ENCODE data around the gene LRRK2.
"Not testable (repeated sequence)": the region's sequence is repeated elsewhere in the genome, so short reads cannot be mapped to it uniquely, and the experiment has no call there.

LRRK2 gene

DNA sequence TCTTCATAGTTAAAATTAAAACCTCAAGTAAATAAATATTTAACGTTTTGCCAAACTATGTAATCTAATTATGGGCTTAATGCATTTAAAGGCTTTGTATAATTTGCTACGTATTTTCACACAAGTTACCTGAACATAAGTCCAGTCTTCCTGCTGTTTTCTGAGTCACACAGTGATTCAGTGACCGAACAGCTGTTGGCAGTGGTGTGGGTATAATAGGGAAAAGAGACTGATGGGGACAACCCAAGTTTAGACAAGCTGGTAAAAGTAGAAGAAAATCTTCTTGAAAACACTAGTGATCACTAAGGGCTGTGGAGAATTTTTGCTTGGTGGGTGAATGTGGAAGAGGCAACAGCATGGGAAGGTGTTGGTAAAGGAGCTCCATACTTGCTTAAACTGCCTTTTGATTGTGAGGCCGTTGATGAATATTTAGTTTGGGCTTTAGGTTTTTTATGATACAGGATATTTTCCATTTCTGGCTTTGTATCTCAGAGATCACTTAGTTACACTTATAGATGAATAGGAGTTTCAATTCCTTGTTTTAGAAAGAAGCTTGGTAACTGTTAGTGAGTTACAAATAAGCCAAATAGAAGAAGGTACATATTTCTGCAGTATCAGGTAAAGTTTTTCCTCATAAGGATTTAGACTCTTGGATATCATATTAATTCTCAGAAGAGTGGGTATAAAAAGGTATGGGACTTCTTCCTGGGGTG lies 23.9 kb downstream of the LRRK2 start:
- DNase-seq (ENCODE audit: low spot score): no peak

GRCh38 chr12:40250652-40251051 lies 25.9 kb downstream of the LRRK2 start:
- not testable (repeated sequence) for DNase-seq (ENCODE audit: low spot score)

- no peak for DNase-seq (ENCODE audit: low spot score)
These were observed 29.1 kb downstream of the LRRK2 start for GRCh38 chr12:40253936-40254335.

DNA sequence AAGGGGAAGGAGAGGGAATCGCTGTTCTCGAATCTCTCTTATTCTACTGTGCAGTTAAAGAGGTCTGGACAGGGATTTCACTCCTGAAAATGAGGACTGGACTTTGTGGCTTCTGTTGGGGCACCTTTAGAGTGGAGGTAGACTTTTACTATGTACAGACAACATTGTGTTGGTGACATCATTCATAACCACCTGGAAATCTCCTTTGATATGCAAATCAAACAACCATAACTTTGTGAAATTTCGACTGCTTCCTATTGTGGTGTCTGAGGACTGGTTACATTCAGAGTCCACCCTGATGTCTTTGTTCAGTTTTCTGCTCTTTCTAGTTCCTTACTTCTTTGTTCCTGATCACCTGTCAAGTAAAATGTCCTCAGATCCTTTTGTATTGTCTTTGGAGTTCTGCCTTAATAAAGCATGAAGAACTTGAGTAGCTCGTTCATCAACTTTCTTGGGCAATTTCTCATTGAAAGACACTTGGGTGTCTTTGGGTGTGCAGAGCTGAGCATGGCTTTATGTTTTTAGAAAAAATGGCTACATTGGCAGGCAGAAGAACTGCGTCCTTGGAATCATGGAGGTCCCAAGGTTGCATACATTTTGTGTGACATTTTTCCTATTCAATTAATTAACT lies 29.8 kb downstream of the LRRK2 start:
- DNase-seq (ENCODE audit: low spot score): no peak

DNA sequence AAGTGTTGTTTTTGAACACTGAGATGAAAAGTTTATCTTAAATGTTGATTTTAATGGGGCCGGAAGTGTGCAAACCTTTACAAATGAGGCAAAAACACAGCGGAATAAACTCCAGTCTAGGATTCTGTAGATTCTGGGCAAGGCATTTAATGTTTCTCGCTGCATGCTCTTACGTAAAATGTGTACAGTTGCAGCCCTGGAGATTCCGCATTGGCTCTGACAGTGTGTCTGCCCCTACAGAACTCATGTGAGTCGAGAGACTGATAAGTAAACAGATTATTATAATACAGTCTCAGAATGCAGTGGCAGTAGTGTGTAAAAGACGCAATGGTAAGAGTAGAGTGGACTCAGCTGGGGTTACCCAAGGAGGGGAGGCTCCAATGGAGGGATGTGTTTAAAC lies 33.6 kb downstream of the LRRK2 start:
- DNase-seq (ENCODE audit: low spot score): no peak

GRCh38 chr12:40261937-40262336 lies 37.1 kb downstream of the LRRK2 start:
- DNase-seq (ENCODE audit: low spot score): no peak

- DNase-seq (ENCODE audit: low spot score): no peak
These were observed 37.9 kb downstream of the LRRK2 start for GRCh38 chr12:40262657-40263056.

GRCh38 chr12:40263616-40264409 lies 39.0 kb downstream of the LRRK2 start:
- DNase-seq (ENCODE audit: low spot score): no peak

DNA sequence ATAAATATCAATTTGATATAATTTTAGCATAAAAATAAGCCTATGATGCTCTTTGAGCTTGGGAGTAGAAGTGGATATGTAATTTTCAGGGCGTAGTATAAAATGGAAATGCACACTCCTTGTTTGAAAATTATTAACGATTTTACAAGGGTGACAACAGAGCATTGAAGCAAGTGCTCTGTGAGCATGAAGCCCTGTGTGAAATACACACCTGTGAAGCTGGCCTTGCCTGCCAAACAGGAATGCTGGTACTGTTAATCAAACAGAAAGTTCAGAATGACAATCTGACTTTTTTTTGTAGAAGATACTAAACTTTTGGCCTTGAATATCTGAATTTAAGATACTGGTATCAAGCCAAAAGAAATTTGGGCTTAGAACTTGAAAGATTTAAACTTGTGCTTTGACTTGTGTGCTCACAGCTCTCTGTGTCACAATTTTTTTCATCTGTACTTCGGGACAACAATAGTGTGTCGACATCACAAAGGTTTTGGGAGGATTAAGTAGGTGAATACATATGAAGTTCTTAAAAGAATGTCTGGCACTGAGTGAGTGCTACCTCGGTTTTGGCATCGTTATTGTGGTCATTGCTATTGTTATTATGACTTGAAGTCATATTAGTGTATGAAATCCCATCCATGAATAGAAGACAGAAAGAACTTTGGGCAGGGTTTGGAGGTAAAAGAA lies 47.3 kb downstream of the LRRK2 start:
- no peak for DNase-seq (ENCODE audit: low spot score)

GRCh38 chr12:40281791-40282364 lies 57.1 kb downstream of the LRRK2 start:
- no peak for DNase-seq (ENCODE audit: low spot score)

DNA sequence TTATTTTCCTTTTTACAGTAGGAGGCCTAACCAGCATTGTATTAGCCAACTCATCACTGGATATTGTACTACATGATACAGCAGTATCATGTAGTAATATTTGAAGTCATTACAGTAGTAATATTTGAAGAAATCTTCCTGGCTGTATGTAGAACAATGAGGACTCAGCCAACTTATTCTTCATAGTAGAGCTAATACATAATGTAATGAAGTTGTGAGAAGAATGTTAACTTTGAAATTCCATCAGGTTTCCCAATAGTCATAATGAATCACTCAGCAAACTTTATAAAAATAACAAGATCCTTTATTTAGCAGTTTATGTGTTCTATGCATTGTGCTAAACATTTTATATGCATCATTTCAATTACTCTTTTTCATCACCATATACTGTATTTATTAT lies 61.8 kb downstream of the LRRK2 start:
- DNase-seq (ENCODE audit: low spot score): no peak

DNA sequence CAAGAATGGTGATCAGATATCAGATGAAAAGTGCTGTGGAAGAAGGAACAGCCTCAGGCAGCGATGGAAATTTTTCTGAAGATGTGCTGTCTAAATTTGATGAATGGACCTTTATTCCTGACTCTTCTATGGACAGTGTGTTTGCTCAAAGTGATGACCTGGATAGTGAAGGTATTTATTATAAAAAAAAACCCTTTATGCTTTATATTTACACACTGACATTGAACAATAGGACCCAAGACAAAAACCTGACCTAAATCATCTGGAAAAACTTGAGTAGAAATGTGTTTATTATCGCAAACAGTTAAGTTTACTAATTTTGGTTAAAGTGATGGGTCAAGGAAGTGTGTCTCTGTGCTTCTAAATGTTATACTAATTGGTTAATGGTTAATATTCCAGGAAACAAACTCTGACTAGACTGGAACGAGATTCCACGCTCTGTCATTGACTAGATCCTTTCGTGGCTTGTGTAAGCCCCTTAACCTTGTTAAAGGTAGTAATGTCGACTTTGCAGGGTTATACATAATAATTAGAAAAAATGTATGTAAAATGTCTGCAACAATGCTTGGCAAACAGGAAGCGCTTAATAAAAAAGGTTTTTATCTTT lies 62.7 kb downstream of the LRRK2 start:
- no peak for DNase-seq (ENCODE audit: low spot score)

GRCh38 chr12:40292788-40293429 lies 68.1 kb downstream of the LRRK2 start:
- DNase-seq (ENCODE audit: low spot score): no peak

GRCh38 chr12:40298341-40298740 lies 73.5 kb downstream of the LRRK2 start:
- DNase-seq (ENCODE audit: low spot score): no peak

DNA sequence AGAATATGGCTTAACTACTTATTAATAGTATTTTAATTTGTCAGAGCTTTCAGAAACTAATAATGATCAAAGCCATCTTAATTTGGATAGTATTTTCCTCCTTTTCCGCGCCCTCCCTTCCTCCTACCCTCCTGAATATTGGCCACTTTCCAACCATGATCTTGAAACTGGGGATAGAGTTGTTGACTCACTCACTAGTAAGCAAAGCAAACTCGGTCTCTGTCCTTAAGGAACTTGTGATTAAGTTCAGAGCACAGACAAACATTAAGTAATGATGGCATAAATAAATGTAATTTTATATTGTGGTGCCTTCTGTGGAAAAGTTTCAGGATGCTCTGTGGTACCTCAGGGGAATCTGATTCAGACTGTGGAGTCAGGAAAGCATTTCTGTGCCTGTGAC lies 75.7 kb downstream of the LRRK2 start:
- DNase-seq (ENCODE audit: low spot score): no peak

DNA sequence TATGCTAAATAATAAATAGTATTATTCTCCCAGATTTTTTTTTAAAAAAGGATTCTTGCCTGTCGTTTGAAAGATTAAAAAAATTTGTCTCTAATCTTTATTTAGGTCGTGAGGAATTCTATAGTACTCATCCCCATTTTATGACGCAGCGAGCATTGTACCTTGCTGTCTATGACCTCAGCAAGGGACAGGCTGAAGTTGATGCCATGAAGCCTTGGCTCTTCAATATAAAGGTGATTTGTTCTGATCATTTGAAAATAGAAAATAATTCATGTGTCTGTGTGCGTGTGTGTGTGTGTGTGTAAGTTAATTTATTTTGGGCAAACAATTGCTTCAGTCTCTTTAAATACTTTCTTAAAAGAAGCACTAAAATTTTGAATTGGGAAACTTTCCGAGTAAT lies 84.2 kb downstream of the LRRK2 start:
- no peak for DNase-seq (ENCODE audit: low spot score)

GRCh38 chr12:40310211-40310610 lies 85.4 kb downstream of the LRRK2 start:
- no peak for DNase-seq (ENCODE audit: low spot score)

DNA sequence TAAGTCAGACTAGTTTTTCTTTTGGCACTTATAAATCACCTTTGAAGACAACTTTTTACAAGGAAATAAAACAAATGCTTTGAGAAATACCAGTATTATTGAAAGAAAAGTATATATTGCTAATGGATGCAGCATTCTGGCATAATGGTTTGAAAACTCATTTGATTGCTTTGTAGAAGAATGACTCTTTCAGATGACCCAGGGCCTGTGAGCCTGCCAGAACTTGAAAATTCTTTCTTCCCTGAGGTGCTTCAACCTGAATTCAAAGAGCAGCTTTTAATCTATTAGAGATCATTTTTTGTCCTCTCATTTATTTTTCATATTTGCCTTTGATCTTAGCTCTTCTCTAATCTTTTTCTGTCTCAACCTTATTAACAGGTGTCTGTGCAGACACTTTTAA lies 87.4 kb downstream of the LRRK2 start:
- no peak for DNase-seq (ENCODE audit: low spot score)

DNA sequence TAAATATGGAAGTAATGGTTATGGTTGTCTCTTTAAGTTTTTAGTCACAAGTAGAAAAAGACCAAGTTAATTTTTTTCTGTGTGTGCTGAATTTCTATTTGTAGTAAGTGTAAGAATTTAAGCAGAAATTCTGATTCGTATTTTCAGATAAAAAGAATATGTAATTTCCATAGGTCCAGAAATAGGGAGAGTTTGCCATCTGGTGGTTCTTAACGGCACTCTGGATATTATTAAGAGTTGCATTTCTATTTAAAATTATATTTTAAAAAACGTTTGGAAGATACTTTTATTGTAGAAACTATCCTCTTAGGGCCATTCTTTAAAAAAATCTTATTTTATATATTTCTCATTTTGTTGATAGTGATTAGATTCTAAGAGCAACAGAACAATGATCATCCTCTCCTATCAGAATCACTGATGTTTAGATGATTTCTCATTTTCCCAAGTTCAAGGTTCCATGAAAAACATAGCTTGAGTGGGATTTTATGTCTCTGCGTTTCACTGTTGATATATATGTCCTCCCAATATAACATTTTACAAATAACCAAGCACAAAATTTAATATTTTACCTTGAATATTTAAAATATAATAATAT lies 88.3 kb downstream of the LRRK2 start:
- peak; percentile 14 for DNase-seq (ENCODE audit: low spot score)

GRCh38 chr12:40313928-40314327 lies 89.1 kb downstream of the LRRK2 start:
- DNase-seq (ENCODE audit: low spot score): no peak

DNA sequence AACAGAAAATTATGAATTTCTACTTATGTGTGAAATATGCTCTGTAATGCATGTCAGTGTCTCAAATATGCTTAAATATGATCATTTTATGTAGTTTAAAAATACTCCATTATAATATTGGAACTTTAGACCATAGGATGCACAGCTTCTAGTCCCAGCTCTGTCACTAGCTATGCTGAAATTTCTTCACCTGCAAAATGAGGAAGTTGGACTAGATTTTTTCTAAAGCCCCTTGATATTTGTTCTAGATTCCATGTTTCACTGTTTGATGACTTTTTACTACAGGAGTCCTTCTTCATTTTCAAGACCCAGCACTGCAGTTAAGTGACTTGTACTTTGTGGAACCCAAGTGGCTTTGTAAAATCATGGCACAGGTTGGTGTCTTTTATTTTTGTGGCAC lies 90.1 kb downstream of the LRRK2 start:
- no peak for DNase-seq (ENCODE audit: low spot score)

Measured in kidney capillary endothelial cell (primary cell).